Keratinocyte (primary cell): ENCODE data around the gene NRROS. TPM values are rescaled to one million over a fixed set of nuclear protein-coding genes. Genes with fewer than 3 reads are reported as not detected.

Experiments used
- DNase-seq: peaks from one replicate; pipeline ENCODE4 v3.0.0-alpha.2; 2011; ENCODE audit warnings: low read depth, missing footprints, low spot score
- FAIRE-seq: peaks from 2 replicates; lab custom pipeline; 2011; peaks lifted over from hg19 to GRCh38; lab: Jason Lieb, UNC
- H2AFZ ChIP-seq: 2 replicates; pipeline ENCODE4 v1.6.0; 2012; ENCODE audit warnings: low read length, control low read depth, inconsistent platforms; ENCODE audit not compliant: control insufficient read depth
- H3K27ac ChIP-seq: 2 replicates; pipeline ENCODE4 v1.5.1; 2011; ENCODE audit warnings: low read length; ENCODE audit not compliant: control insufficient read depth, insufficient read depth
- H3K27me3 ChIP-seq: 3 replicates; pipeline ENCODE4 v1.6.0; 2011; ENCODE audit warnings: low read length; ENCODE audit not compliant: control insufficient read depth, insufficient read depth; ENCODE audit errors: extremely low read depth
- H3K36me3 ChIP-seq, 2 experiments: 2 replicates in 1 of 2; 3 replicates in 1 of 2; pipeline ENCODE4 v1.5.1; 2011; ENCODE audit warnings: low read length in 2 of 2, mild to moderate bottlenecking in 1 of 2; ENCODE audit not compliant: control insufficient read depth in 2 of 2, insufficient read depth in 2 of 2; ENCODE audit errors: extremely low read depth in 1 of 2
- H3K4me1 ChIP-seq: 3 replicates; pipeline ENCODE4 v1.5.1; 2011; ENCODE audit warnings: low read length; ENCODE audit not compliant: control insufficient read depth, insufficient read depth; ENCODE audit errors: extremely low read depth
- H3K4me2 ChIP-seq: 3 replicates; pipeline ENCODE4 v1.6.0; 2011; ENCODE audit warnings: low read depth, low read length; ENCODE audit not compliant: control insufficient read depth, insufficient read depth; ENCODE audit errors: extremely low read depth
- H3K4me3 ChIP-seq, 3 experiments: fragments of 200-600 bp in 1 of 3; sonication (generic) in 1 of 3; 2 replicates in 2 of 3; 3 replicates in 1 of 3; pipeline ENCODE4 v1.5.1; 2011 to 2016; ENCODE audit warnings: low read length in 3 of 3, mild to moderate bottlenecking in 3 of 3, control low read depth in 2 of 3, inconsistent platforms in 1 of 3, low read depth in 1 of 3, mixed read lengths in 1 of 3, mixed run types in 1 of 3, moderate library complexity in 1 of 3; ENCODE audit not compliant: control insufficient read depth in 2 of 3, insufficient read depth in 2 of 3; ENCODE audit errors: extremely low read depth in 1 of 3
- H3K79me2 ChIP-seq: 2 replicates; pipeline ENCODE4 v1.6.0; 2012; ENCODE audit warnings: low read length; ENCODE audit not compliant: control insufficient read depth, insufficient read depth
- H3K9ac ChIP-seq: 3 replicates; pipeline ENCODE4 v1.6.0; 2011; ENCODE audit warnings: low read length; ENCODE audit not compliant: control insufficient read depth, insufficient read depth; ENCODE audit errors: extremely low read depth
- H3K9me1 ChIP-seq: 3 replicates; pipeline ENCODE4 v1.6.0; 2011; ENCODE audit warnings: low read length; ENCODE audit not compliant: control insufficient read depth, insufficient read depth; ENCODE audit errors: extremely low read depth
- H3K9me3 ChIP-seq: 2 replicates; pipeline ENCODE4 v1.5.1; 2012; ENCODE audit warnings: low read depth, low read length; ENCODE audit not compliant: control insufficient read depth
- H4K20me1 ChIP-seq: 3 replicates; pipeline ENCODE4 v1.6.0; 2011; ENCODE audit warnings: low read length; ENCODE audit not compliant: control insufficient read depth, insufficient read depth; ENCODE audit errors: extremely low read depth
- CTCF ChIP-seq, 3 experiments: IDR thresholded peaks in 1 of 3; conservative IDR thresholded peaks in 1 of 3; optimal IDR thresholded peaks in 1 of 3; 2 replicates in 2 of 3; 3 replicates in 1 of 3; pipeline versions ENCODE3 to v1.5.1; 2011; ENCODE audit warnings: low read length in 3 of 3, mild to moderate bottlenecking in 3 of 3, moderate library complexity in 2 of 3, control low read depth in 1 of 3, inconsistent platforms in 1 of 3; ENCODE audit not compliant: insufficient read depth in 2 of 3; ENCODE audit errors: extremely low read depth in 1 of 3
- EZH2 ChIP-seq: IDR thresholded peaks from one replicate; pipeline ENCODE4 v1.6.1; 2012; ENCODE audit warnings: inconsistent platforms, mild to moderate bottlenecking, low read length, moderate library complexity
- dilution Hi-C: fragments of 300-500 bp; cut with MboI; formaldehyde crosslinking; loops from one replicate; pipeline ENCODE4 v1.7.0; 2020; ENCODE audit warnings: low sequenced_read_pairs; ENCODE audit not compliant: extremely low pct_ligation_motif_present
- polyA plus RNA-seq, 5 experiments: library from polyadenylated mRNA; depleted of rRNA in 3 of 5; stranded (reverse) in 3 of 5; stranded (forward) in 1 of 5; unstranded in 1 of 5; fragments of >200 nt; gene quantifications; 1 replicate in 1 of 5; 2 replicates in 3 of 5; 3 replicates in 1 of 5; pipeline versions ENCODE4 v1.2.1 to v1.2.3, GENCODE V29; 2011 to 2012; ENCODE audit warnings: missing spikeins in 2 of 5, low read depth in 1 of 5, low replicate concordance in 1 of 5

The NRROS gene
- polyA plus RNA-seq, 1 donor (not counting 4 experiments of a cell fraction or from before 2014, with no cell fraction given), result 0.03 TPM

- no peaks in the 10 kb centered on the region for H4K20me1 ChIP-seq
- H3K4me3 ChIP-seq, result no peak overlapping the region
- H3K4me2 ChIP-seq, result no peak overlapping the region
- H3K9me1 ChIP-seq, result no peaks in the 10 kb centered on the region
- no peaks in the 10 kb centered on the region for H3K4me1 ChIP-seq
- H3K27me3 ChIP-seq, result peaks cover 8% of the 10 kb centered on the region
- dilution Hi-C loops, result no loop called here
- no peak overlapping the region for H2AFZ ChIP-seq
- no peaks in the 10 kb centered on the region for H3K79me2 ChIP-seq
- no peak overlapping the region for H3K27ac ChIP-seq
- no peak for FAIRE-seq
- TF ChIP-seq CTCF (optimal IDR thresholded peaks at IDR 0.05 in 1 of 3, IDR thresholded peaks at IDR 0.05 in 1 of 3, conservative IDR thresholded peaks at IDR 0.05 in 1 of 3; ENCODE audit: extremely low read depth in 1 of 3, insufficient read depth in 2 of 3, low read length in 3 of 3), result no peak
- TF ChIP-seq EZH2, result no peak
- no peak for DNase-seq
- H3K9me3 ChIP-seq, result no peaks in the 10 kb centered on the region
- no peaks in the 10 kb centered on the region for H3K36me3 ChIP-seq
- H3K9ac ChIP-seq, result no peak overlapping the region
These were observed 38.4 kb downstream of the NRROS start for GRCh38 chr3:196677931-196678330.

GRCh38 chr3:196684548-196685407, 45.3 kb downstream of the NRROS start:
- Histone ChIP-seq H3K79me2 (no peaks in the 10 kb centered on the region), H3K4me2 (peak overlapping the region; percentile 27), H3K27ac (no peak overlapping the region), H2AFZ (peak overlapping the region; percentile 39), H3K27me3 (no peaks in the 10 kb centered on the region), H3K4me1 (no peaks in the 10 kb centered on the region), H3K9me1 (no peaks in the 10 kb centered on the region), H3K9ac (no peak overlapping the region), H3K36me3 (no peaks in the 10 kb centered on the region), H3K4me3 (no peak overlapping the region), H3K9me3 (no peaks in the 10 kb centered on the region), H4K20me1 (no peaks in the 10 kb centered on the region)
- FAIRE-seq (no peak), DNase-seq (no peak)
- TF ChIP-seq CTCF (optimal IDR thresholded peaks at IDR 0.05 in 1 of 3, IDR thresholded peaks at IDR 0.05 in 1 of 3, conservative IDR thresholded peaks at IDR 0.05 in 1 of 3; ENCODE audit: extremely low read depth in 1 of 3, insufficient read depth in 2 of 3, low read length in 3 of 3) (peak; percentile 71 to 78 (median 71)), EZH2 (no peak)
- dilution Hi-C loops, result loop anchor here (5.0 kb wide), 1 partner anchor 57 kb away; no protein-coding TSS in a partner anchor
